ENCODE measurements around the gene ADK.

DNA sequence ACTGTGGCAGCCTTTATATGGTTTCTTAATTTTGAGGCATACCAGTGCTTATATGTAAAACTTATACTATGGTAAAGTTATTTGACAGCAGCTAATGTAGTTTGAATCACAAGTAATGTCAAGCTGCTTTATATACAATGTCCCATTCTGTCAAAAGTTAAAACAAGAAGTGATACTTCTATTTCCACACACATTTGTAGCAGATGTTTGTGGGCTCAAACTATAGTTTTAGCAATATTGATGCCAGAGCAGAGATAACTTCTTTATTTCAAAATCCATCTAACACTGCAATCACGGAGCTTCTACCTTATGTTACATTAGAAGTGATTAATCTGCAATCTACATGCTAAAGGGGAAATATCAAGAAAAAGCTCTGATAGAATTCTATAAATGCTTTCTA is 149.6 kb downstream of the ADK start:
- TF ChIP-seq, protein P1, sequence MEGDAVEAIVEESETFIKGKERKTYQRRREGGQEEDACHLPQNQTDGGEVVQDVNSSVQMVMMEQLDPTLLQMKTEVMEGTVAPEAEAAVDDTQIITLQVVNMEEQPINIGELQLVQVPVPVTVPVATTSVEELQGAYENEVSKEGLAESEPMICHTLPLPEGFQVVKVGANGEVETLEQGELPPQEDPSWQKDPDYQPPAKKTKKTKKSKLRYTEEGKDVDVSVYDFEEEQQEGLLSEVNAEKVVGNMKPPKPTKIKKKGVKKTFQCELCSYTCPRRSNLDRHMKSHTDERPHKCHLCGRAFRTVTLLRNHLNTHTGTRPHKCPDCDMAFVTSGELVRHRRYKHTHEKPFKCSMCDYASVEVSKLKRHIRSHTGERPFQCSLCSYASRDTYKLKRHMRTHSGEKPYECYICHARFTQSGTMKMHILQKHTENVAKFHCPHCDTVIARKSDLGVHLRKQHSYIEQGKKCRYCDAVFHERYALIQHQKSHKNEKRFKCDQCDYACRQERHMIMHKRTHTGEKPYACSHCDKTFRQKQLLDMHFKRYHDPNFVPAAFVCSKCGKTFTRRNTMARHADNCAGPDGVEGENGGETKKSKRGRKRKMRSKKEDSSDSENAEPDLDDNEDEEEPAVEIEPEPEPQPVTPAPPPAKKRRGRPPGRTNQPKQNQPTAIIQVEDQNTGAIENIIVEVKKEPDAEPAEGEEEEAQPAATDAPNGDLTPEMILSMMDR (IDR thresholded peaks at IDR 0.05), result no peak
- TF ChIP-seq POLR2A (IDR thresholded peaks at IDR 0.05) (no peak), POLR2AphosphoS5 (IDR thresholded peaks at IDR 0.05) (no peak)

Data from breast epithelium (tissue), 3 donors.